ENCODE results near the gene ASPM. TPM values are rescaled to one million over a fixed set of nuclear protein-coding genes. Genes with fewer than 3 reads are reported as not detected.

ASPM gene
- total RNA-seq, 1 experiment from 2014 or later, result 29.9 TPM

- no peaks in the 10 kb centered on the region for H3K79me2 ChIP-seq (ENCODE audit: insufficient read depth, low read length)
- ATAC-seq, result no peak
- H3K27ac ChIP-seq (ENCODE audit: low read depth, low read length), result no peak overlapping the region
- no peaks in the 10 kb centered on the region for H3K9me2 ChIP-seq (ENCODE audit: insufficient read depth)
- no TSS peak for BruUV-seq (replicated peaks)
- no peaks in the 10 kb centered on the region for H3K27me3 ChIP-seq (ENCODE audit: insufficient read depth, low read length)
- no peak overlapping the region for H3K9ac ChIP-seq (ENCODE audit: low read length)
- DNase-seq (ENCODE audit: low read depth, low spot score), result no peak
- ChIA-PET POLR2A (no interaction called here), RAD21 (ENCODE audit: low non-redundant PET in 1 of 2, low total read pairs in 2 of 2, uncharacterized antibody in 2 of 2, unreplicated experiment in 2 of 2) (no interaction called here), CTCF (no interaction called here)
- no peak overlapping the region for H2AFZ ChIP-seq (ENCODE audit: low read depth, low read length, poor library complexity, severe bottlenecking)
- no peaks in the 10 kb centered on the region for H4K20me1 ChIP-seq (ENCODE audit: insufficient read depth)
- H3K9me3 ChIP-seq (ENCODE audit: control insufficient read depth in 1 of 2, insufficient read depth in 1 of 2, low read depth in 1 of 2, low read length in 2 of 2), result no peaks in the 10 kb centered on the region
- intact Hi-C loops (cut with micrococcal nuclease), result no loop called here
- H3K4me2 ChIP-seq (ENCODE audit: low read length), result no peak overlapping the region
- H3K36me3 ChIP-seq (ENCODE audit: control insufficient read depth in 1 of 2, insufficient read depth in 2 of 2, low read length in 2 of 2), result no peaks in the 10 kb centered on the region
- no peaks in the 10 kb centered on the region for H3K4me1 ChIP-seq (ENCODE audit: control insufficient read depth in 1 of 2, insufficient read depth in 2 of 2, low read length in 2 of 2)
- no peak overlapping the region for H3K4me3 ChIP-seq (replicated peaks in 1 of 2; ENCODE audit: low read depth in 1 of 2, low read length in 2 of 2)
- TF ChIP-seq SP1 (IDR thresholded peaks at IDR 0.05; ENCODE audit: low read depth) (no peak), SIN3A (IDR thresholded peaks at IDR 0.05; ENCODE audit: low read depth) (no peak), ZNF274 (IDR thresholded peaks at IDR 0.05; ENCODE audit: low read depth, low read length) (no peak), ZBTB33 (IDR thresholded peaks at IDR 0.05; ENCODE audit: extremely low read depth, insufficient replicate concordance, low read length) (no peak), POLR2A (IDR thresholded peaks at IDR 0.05; ENCODE audit: borderline replicate concordance, extremely low read depth, insufficient read depth, insufficient read length) (no peak), RAD21 (IDR thresholded peaks at IDR 0.05; ENCODE audit: low read depth) (no peak), CBX3 (IDR thresholded peaks at IDR 0.05; ENCODE audit: low read depth) (no peak), POLR2AphosphoS5 (IDR thresholded peaks at IDR 0.05; ENCODE audit: low read depth, low read length) (no peak), TCF7L2 (IDR thresholded peaks at IDR 0.05; ENCODE audit: borderline replicate concordance, extremely low read depth, insufficient read depth, insufficient read length) (no peak)
Observed at GRCh38 chr1:197152662-197153061, 6.2 kb upstream of the ASPM start.

- peaks cover 1% of the 10 kb centered on the region; the same call in 1 of the 2 replicates for H3K79me2 ChIP-seq (ENCODE audit: insufficient read depth, low read length)
- intact Hi-C loops (cut with micrococcal nuclease), result no loop called here
- H3K4me2 ChIP-seq (ENCODE audit: low read length), result no peak overlapping the region
- H3K9me2 ChIP-seq (ENCODE audit: insufficient read depth), result no peaks in the 10 kb centered on the region
- H2AFZ ChIP-seq (ENCODE audit: low read depth, low read length, poor library complexity, severe bottlenecking), result no peak overlapping the region
- RAD21 ChIA-PET (ENCODE audit: low non-redundant PET in 1 of 2, low total read pairs in 2 of 2, uncharacterized antibody in 2 of 2, unreplicated experiment in 2 of 2), result no interaction called here
- H3K4me3 ChIP-seq (replicated peaks in 1 of 2; ENCODE audit: low read depth in 1 of 2, low read length in 2 of 2), result no peak overlapping the region
- BruUV-seq (replicated peaks), result no TSS peak
- no peak overlapping the region for H3K27ac ChIP-seq (ENCODE audit: low read depth, low read length)
- CTCF ChIA-PET, result no interaction called here
- no peaks in the 10 kb centered on the region for H3K9me3 ChIP-seq (ENCODE audit: control insufficient read depth in 1 of 2, insufficient read depth in 1 of 2, low read depth in 1 of 2, low read length in 2 of 2)
- no peaks in the 10 kb centered on the region for H3K36me3 ChIP-seq (ENCODE audit: control insufficient read depth in 1 of 2, insufficient read depth in 2 of 2, low read length in 2 of 2)
- ATAC-seq (no peak), DNase-seq (ENCODE audit: low read depth, low spot score) (no peak)
- no peaks in the 10 kb centered on the region for H4K20me1 ChIP-seq (ENCODE audit: insufficient read depth)
- TF ChIP-seq EGR1 (IDR thresholded peaks at IDR 0.05; ENCODE audit: low read depth) (no peak), CBX3 (IDR thresholded peaks at IDR 0.05; ENCODE audit: low read depth) (no peak), YY1 (IDR thresholded peaks at IDR 0.05; ENCODE audit: extremely low read depth, insufficient replicate concordance, low read depth, low read length) (no peak), FOSL1 (IDR thresholded peaks at IDR 0.05; ENCODE audit: low read depth) (no peak), SIN3A (IDR thresholded peaks at IDR 0.05; ENCODE audit: low read depth) (no peak), ZBTB33 (IDR thresholded peaks at IDR 0.05; ENCODE audit: extremely low read depth, insufficient replicate concordance, low read length) (no peak), TCF7L2 (IDR thresholded peaks at IDR 0.05; ENCODE audit: borderline replicate concordance, extremely low read depth, insufficient read depth, insufficient read length) (no peak), ZNF274 (IDR thresholded peaks at IDR 0.05; ENCODE audit: low read depth, low read length) (no peak), EZH2phosphoT487 (IDR thresholded peaks at IDR 0.05; ENCODE audit: borderline replicate concordance) (no peak), MAX (IDR thresholded peaks at IDR 0.05) (no peak), ZFX (IDR thresholded peaks at IDR 0.05) (no peak), JUND (IDR thresholded peaks at IDR 0.05) (no peak), POLR2A (IDR thresholded peaks at IDR 0.05; ENCODE audit: borderline replicate concordance, extremely low read depth, insufficient read depth, insufficient read length) (no peak), SP1 (IDR thresholded peaks at IDR 0.05; ENCODE audit: low read depth) (no peak)
- TF ChIP-seq, protein P1, sequence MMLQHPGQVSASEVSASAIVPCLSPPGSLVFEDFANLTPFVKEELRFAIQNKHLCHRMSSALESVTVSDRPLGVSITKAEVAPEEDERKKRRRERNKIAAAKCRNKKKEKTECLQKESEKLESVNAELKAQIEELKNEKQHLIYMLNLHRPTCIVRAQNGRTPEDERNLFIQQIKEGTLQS (IDR thresholded peaks at IDR 0.05), result no peak
- H3K4me1 ChIP-seq (ENCODE audit: control insufficient read depth in 1 of 2, insufficient read depth in 2 of 2, low read length in 2 of 2), result peaks cover 0 to 5% of the 10 kb centered on the region in 2 experiments; a peak in 2 of 4 replicates
- POLR2A ChIA-PET, result no interaction called here
- no peaks in the 10 kb centered on the region for H3K27me3 ChIP-seq (ENCODE audit: insufficient read depth, low read length)
- H3K9ac ChIP-seq (ENCODE audit: low read length), result no peak overlapping the region
Observed at GRCh38 chr1:197151185-197151584, 4.7 kb upstream of the ASPM start.

All from HCT116 (cell line).